NCI-H774 (cell line): ENCODE results near the gene MEIOC.
"Not testable (repeated sequence)": the region's sequence is repeated elsewhere in the genome, so short reads cannot be mapped to it uniquely, and the experiment has no call there.

Source experiments
- DNase-seq: peaks from one replicate; lab custom pipeline; 2025; lab: John Stamatoyannopoulos, UW

The MEIOC gene

GRCh38 chr17:44655983-44656710 lies at the start of gene MEIOC:
TSS of gene MEIOC (plus strand) at chr17:44656468. CDS start at chr17:44656614, 146 bp downstream.
- no peak for DNase-seq

DNA sequence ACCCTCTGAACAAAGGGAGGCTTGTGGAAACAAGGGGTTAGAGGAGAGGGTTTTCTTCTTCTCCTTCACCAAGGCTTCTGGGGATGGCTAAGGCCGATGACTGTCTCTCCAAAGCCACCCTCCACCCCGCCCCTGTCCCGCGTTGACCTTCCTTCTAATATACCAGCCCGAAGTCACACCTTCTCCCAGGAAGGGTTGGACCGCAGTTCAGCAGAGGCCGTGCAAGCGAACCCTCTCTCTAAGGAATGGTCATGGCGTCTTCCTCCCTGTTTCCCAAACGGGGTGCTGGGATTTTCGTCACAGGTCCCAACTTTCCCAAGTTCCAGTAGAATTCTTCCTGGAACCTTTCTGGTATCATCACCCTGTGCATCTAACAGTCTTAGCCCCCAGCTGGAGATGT lies 49.6 kb upstream of the MEIOC start:
- no peak for DNase-seq

GRCh38 chr17:44607836-44608690 lies 48.2 kb upstream of the MEIOC start:
- peak; percentile 97 for DNase-seq

DNA sequence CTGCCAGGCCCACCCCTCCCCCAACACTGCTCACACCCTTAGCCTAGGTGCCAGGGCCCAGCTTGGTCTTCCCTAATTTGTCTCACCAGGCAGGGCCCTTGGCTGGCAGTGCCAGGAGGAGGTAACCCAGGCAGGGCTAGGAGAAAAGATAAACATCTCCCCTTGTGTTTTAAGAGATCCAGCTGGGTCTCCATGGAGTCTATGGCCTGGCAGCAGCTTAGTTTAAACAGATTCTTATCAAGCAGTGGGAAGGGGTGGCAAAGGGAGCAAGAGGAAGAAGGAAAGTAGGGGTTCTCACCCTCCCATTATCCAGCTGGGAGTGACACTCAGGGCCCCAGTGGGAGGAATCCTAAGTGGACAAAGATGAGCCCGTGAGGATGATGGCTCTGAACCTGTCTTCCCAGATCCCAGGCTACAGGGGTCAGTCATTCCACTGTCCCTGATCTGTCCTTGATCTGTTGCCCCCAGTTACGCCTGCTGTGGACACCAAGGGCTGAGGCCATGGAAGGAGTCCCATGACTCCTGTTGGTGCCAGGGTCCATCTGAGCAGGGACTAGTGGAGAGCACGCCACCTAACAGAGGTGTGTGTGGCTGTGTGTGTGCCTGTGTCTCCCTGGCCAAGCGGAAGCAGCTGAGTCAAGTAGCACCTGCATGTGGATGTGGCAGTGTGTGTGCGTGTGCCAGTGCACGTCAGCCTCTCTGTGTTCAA lies 47.4 kb upstream of the MEIOC start:
- DNase-seq, result peak; percentile 98

- peak; percentile 43 for DNase-seq
Observed at GRCh38 chr17:44610331-44610730, 45.9 kb upstream of the MEIOC start.

DNA sequence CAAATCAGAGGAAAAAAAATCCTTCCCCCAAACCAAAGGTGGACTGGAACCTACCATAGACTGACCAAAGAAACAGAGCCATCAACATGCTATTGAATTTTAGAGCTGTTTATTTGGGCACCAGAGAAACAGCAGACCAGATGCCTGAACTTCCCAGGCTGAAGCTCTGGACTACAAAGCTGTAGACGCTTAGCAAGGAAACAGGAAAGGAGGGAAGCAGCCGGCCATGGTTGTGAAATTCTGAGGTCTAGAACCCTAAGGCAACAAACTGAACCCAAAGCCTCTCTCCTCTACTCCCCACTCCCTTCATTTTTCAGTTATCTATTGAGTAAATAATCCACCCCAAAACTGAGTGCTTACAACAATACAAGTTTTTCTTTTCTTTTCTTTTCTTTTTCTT lies 45.4 kb upstream of the MEIOC start:
- no peak for DNase-seq

- no peak for DNase-seq
Observed at GRCh38 chr17:44614862-44615261, 41.4 kb upstream of the MEIOC start.

DNA sequence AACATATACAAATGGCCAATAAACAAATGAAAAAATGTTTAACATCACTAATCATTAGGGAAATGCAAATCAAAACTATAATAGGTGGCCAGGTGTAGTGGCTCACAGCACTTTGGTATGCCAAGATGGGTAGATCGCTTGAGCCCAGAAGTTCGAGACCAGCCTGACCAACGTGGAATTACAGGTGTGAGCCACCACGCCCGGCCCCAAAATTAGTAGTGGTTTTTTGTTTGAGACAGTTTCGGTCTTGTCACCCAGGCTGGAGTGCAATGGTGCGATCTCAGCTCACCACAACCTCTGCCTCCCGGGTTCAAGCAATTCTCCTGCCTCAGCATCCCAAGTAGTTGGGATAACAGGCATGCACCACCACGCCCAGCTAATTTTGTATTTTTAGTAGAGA lies 37.6 kb upstream of the MEIOC start:
- DNase-seq, result not testable (repeated sequence)

DNA sequence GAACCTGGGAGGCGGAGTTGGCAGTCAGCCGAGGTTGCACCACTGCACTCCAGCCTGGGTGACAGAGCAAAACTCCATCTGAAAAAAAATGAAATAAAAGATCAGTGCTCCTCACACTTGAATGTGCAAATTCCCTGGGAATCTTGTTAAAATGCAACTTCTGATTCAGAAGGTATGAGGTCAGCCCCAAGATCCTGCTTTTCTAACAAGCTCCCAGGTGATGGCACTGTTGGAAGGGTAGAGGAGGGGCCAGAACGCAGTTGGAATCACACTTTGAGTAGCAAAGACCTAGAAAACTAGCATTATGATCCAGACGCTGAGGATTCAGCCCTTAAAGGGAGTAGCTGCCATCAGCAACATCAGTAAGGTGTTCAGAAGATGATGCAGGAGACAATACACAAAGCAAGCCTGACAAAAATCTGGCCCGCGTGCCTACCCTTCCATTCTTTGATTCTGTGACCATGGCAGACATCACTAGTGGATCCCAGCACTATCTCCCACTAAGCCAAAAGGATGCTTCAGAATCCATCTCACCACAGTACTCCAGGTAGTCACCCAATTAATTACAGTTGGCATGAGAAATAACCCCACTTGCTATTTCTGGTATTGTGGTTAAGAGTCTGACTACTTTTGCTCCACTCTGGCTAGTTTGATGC lies 33.1 kb upstream of the MEIOC start:
- no peak for DNase-seq

DNA sequence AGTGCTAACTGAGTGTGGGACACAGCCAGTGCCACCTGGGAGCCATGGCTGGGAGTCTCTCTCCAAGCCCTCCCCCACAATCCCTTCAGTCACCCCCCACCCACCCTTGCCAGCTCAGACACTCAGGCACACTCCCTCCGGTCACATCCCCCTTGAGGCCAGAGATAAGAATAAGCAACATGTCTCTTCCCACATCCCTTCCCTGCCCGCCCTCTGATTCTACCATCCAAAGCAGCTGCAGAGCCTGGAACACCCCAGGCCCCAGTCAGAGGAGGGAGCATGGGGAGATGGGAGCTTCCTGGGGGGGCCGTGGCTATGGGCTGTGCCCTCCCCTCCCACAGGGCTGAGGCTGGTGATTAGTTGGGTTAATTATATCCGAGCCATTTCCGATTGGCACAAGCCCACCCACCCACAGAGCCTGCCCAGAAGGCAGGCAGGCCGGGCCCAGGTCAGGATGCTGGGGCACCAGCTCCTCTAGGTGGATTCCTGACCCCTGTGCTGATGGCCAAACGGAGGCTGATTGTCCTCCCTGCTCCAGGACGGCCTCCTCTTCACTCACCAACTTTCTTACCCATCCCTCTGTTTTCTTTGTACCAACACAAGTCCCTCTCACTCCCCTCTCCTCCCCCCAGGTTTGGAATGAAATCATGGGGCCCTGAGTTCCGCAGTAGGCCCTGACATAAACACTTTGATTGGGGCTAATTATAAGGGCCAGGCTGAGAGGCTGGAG lies 28.6 kb upstream of the MEIOC start:
- DNase-seq, result no peak

DNA sequence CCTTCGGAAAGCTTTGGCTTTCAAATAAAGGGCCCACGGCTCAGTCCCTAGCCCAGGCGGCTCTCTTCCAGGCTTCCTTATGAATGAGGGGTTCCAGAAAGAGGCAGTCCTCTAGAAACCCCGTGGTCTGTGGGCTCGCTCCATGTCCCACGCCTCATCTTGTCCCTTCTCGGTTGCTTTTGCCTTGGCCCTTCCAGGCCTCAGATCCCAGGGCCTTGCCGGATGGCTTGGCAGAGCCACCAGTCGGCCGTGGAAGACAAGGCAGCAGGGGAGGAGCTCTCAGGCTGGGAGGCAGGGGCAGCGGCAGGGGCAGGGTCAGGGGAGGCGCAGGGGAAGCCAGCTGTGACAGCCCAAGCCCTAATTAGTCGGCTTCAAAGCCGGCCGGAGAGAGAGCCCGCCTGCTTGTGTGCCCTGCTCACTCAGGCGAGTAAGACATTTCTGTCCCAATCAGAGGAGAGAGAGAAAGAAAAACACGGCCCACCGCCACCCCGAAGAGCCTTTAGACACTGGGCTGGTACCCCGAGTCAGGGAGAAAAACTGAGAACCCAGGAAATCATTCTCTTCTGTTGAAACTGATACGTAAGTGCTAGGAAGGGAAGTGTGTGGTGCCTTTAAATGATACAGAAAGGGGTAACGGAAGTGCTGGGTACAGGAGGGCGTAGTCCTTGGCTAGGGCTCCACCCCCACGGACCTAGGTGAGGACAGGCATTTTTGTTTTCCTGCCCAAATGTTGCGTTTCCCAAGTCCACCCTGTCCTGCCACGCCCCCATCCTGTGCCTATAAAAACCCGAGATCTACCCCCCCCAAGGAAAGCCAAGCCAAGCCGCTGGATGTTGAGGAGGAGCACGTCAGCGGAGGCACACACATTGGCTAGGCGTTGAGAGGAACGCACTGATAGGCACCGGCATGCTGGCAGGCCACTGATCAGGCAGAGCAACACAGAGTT lies 27.8 kb upstream of the MEIOC start:
- peak; percentile 61 for DNase-seq

GRCh38 chr17:44629314-44629713 lies 27.0 kb upstream of the MEIOC start:
- no peak for DNase-seq

DNA sequence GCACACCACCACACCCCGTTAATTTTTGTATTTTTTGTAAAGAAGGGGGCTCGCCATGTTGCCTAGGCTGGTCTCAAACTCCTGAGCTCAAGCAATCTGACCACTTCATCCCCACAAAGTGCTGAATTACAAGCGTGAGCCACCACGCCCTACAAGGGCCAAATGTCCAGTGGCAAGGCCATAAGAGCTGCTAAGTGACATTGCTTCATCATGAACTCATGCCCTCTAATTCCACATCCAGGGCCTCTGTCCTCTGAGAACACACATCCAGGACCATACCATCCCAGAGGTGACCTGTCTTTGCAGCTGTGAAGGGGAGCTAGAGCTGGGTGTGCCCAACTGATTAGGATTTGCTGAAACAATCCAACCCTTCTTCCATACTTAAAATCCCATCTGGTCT lies 25.6 kb upstream of the MEIOC start:
- no peak for DNase-seq

DNA sequence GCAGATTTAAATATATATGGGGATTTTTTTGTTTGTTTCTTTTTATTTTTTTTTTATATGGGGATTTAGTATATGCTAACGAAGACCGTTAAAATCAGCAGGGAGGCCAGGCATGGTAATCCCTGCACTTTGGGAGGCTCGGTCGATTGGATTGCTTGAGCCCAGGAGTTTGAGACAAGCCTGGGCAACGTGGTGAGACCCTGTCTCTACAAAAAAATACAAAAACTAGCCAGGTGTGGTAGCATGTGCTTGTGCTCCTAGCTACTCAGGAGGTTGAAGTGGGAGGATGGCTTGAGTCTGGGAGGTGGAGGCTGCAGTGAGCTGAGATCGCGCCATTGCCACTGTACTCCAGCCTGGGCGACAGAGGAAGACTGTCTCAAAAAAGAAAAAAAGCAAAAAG lies 22.3 kb upstream of the MEIOC start:
- no peak for DNase-seq

GRCh38 chr17:44634401-44634800 lies 21.9 kb upstream of the MEIOC start:
- DNase-seq, result not testable (repeated sequence)

GRCh38 chr17:44636562-44636961 lies 19.7 kb upstream of the MEIOC start:
- peak; percentile 12 for DNase-seq

DNA sequence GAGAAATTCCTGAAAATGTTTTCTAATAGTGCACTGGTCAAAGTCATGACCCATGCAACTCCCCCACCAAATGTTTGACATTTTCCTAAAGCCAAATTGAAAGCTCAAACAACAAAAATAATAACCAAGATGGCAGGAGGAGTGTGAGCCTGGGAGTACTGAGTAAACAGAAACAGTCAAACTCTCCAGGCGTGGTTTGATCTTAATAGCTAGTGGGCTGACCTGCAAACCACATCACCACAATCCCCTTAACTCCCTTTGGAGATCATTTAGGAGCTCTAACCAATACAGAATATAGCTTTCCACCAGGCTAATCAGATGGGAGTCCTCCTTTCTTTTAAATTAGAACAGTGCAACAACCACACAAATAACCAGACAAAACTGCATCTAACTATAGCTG lies 19.2 kb upstream of the MEIOC start:
- DNase-seq, result no peak

- no peak for DNase-seq
Observed at GRCh38 chr17:44642834-44643233, 13.4 kb upstream of the MEIOC start.

DNA sequence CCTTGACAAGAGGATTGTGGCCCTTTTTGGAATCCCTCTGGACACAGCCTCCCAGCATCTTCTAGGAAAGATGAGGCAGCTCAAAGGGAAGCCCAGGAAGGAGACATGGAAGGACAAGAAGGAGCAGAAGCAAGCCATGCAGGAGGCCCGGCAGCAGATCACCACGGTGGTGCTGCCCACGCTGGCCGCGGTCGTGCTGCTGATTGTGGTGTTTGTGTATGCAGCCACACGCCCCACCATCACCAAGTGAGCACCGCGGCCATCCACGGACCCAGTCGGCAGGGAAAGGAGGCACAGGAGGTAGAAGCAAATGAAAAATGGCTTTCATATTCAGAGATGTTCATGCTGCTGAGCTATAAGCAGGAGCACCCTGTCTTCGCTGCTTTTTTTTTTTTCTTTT lies 10.9 kb upstream of the MEIOC start:
- no peak for DNase-seq

DNA sequence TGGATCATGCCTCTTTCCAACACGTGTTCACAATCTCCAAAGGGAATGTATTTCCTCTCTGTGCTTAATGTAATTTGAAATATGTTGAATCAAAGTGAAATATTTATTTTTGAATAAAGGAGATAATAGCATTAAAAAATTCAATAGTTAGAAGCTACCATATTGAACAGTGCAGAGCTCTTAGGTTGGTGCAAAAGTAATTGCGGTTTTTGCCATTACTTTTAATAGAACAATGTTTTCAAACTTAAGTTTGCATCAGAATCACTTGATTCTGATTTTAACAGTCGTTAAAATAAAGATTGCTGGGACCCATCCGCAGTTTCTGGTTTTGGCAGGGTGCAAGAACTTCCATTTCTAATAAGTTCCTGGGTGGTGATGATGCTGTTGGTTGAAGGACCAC lies 10.0 kb upstream of the MEIOC start:
- DNase-seq, result no peak
